K562 (cell line): Measurements from ENCODE around the gene DHX57. TPM values are rescaled to one million over a fixed set of nuclear protein-coding genes. Genes with fewer than 3 reads are reported as not detected.

Experiments used
- CTCF ChIP-seq, 3 experiments: IDR thresholded peaks in 2 of 3; conservative IDR thresholded peaks in 1 of 3; 2 replicates each; pipeline ENCODE4 v1.5.1; 2011 to 2012; ENCODE audit warnings: low read length in 3 of 3, mild to moderate bottlenecking in 3 of 3, control low read depth in 2 of 3, improper control_type of control experiment in 1 of 3, inconsistent platforms in 1 of 3, low read depth in 1 of 3, mixed read lengths in 1 of 3, moderate library complexity in 1 of 3; ENCODE audit not compliant: insufficient read depth in 2 of 3
- DPF2 ChIP-seq: fragments of 450-650 bp; IDR thresholded peaks from 2 replicates; pipeline ENCODE4 v1.6.1; 2016
- FOXA1 ChIP-seq: fragments of 450-650 bp; IDR thresholded peaks from 2 replicates; pipeline ENCODE4 v1.6.1; 2016; ENCODE audit warnings: mild to moderate bottlenecking, borderline replicate concordance
- KDM1A ChIP-seq, 2 experiments: fragments of 450-650 bp; IDR thresholded peaks; 2 replicates each; pipeline ENCODE4 v1.6.1; 2016; ENCODE audit warnings: mild to moderate bottlenecking in 2 of 2
- KLF16 ChIP-seq: IDR thresholded peaks from 2 replicates; pipeline ENCODE4 v1.6.1; 2016; ENCODE audit warnings: antibody characterized with exemption
- THAP12 ChIP-seq: fragments of 250-450 bp; sonication (Bioruptor Pico); IDR thresholded peaks from 2 replicates; pipeline ENCODE4 v1.9.0; 2021; ENCODE audit warnings: mild to moderate bottlenecking, inconsistent platforms
- ZNF408 ChIP-seq: fragments of 250-450 bp; sonication (Bioruptor Pico); IDR thresholded peaks from 2 replicates; pipeline ENCODE4 v1.4.0; 2020; ENCODE audit warnings: low read depth, mild to moderate bottlenecking, moderate library complexity
- polyA plus RNA-seq, 8 experiments: library from polyadenylated mRNA; depleted of rRNA in 4 of 8; stranded (reverse) in 5 of 8; unstranded in 3 of 8; fragments of >200 nt; fragmentation: Nextera tagmentation in 2 of 8; fragmentation: Illumina TruSeq in 1 of 8; extraction: Ambion mirVana in 2 of 8; extraction: Trizol in 1 of 8; gene quantifications; 2 replicates each; pipeline versions ENCODE4 v1.2.1 to v1.2.3, GENCODE V29; 2011 to 2014; ENCODE audit warnings: inconsistent platforms in 1 of 8, missing spikeins in 1 of 8
- total RNA-seq, 7 experiments: library from RNA; depleted of rRNA in 6 of 7; stranded (reverse); fragments of >200 nt in 6 of 7; fragmentation: Illumina TruSeq in 2 of 7; extraction: Trizol in 2 of 7; gene quantifications; 2 replicates each; pipeline versions ENCODE4 v1.2.1 to v1.2.3, GENCODE V29; 2011 to 2021; ENCODE audit warnings: low replicate concordance in 1 of 7

DHX57 gene
- total and polyA plus RNA-seq, 9 of the 15 experiments (the other 6 are each of a cell fraction or from before 2014, with no cell fraction given): 7.4 to 23.6 (median 17.9) TPM

GRCh38 chr2:38907743-38908562 is 32.2 kb upstream of the DHX57 start (continued):
- TF ChIP-seq KDM1A (IDR thresholded peaks at IDR 0.05): peak; percentile 59 to 62; a peak in 3 of 4 replicates
- TF ChIP-seq FOXA1: no peak
- 0 out of 2 replicates have a peak, but pooled peaks have one; percentile 23 for TF ChIP-seq DPF2
- TF ChIP-seq ZNF408: no peak
- TF ChIP-seq KLF16: 0 out of 2 replicates have a peak, but pooled peaks have one; percentile 8
- TF ChIP-seq THAP12 (CRISPR knock-in tag): no peak
- TF ChIP-seq CTCF (IDR thresholded peaks at IDR 0.05 in 2 of 3, conservative IDR thresholded peaks at IDR 0.05 in 1 of 3; ENCODE audit: insufficient read depth in 2 of 3, low read depth in 1 of 3, low read length in 3 of 3): no peak
